ENCODE results near the gene MRPL22.
"Not testable (repeated sequence)": the region's sequence is repeated elsewhere in the genome, so short reads cannot be mapped to it uniquely, and the experiment has no call there.

The MRPL22 gene

DNA sequence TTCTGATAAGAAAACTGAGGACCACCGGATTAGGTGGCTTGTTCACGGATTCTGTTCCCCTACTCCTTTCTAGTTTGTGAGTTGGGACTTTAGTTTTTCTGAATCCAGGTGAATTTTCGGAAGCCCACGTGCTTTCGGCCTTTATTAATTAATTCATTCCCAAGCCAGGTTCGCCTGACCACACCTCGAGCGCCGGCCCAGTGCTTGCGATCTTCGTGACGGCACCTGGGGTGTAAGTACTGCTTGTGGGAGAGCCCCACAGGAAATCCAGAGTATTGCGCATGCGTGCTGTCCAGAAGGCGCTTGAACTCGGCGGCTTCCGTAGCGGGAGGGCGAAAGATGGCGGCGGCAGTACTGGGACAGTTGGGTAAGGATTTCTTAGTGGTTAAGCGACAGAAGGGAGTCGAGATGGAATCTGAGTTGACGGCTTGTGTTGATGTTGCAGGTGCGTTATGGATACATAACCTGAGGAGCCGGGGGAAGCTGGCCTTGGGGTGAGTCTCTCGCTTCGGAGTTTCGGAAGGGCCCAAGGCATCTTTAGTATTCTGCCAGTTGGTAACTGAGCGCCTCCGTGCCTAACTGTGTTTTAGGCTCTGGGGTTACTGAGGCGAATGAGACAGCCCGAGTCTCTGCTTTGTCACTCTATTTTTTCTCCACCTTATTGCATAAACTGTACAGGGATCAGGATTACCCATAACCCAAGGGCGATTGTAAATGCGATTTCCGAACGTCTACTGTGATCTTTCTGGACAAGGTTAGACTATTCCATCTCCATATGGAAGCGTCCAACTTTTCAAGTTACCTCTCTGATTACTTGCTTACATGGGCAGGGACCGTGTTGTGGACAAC, at the start of gene MRPL22:
MRPL22 (plus strand) TSS at position 302 of the 849 bp plus-strand sequence; CDS start at position 340, 38 bp downstream.
- peak; percentile 71 for DNase-seq

DNA sequence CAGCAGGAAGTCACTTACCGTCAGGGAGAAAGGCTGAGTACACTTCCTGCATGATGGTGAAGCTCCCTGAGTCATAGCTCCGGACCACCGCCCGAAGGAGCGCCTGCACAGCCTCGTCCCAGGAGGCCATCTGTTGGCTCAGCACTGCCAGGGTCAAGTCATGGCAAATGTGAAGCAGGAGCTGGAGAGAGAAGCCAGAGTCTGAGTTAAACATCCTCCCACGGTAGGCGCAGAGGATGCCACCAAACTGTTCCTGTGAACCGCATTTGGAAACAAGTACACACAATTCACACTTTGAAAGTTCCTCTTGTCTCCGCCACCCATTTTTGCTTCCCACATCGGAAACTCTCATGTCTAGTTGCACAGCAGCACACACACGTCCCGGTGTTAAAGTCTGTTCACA, 48.5 kb upstream of the MRPL22 start:
- no peak for DNase-seq

DNA sequence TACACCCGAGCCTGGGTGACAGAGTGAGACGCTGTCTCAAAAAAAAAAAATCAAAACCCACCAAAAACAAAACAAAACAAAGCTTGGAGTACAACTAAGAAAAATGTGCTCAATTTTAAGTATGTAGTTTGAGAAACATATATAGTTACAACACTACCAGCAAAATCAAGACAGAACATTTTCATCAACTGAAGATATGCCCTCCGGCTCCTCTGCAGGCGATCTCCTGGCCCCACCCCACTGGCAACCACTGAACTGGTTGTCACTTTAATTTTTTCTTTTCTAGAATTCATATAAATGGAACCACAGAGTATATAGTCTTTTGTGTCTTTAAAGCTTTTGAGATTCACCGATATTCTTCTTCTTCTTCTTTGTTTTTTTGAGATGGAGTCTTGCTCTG, 47.5 kb upstream of the MRPL22 start:
- DNase-seq, result no peak

DNA sequence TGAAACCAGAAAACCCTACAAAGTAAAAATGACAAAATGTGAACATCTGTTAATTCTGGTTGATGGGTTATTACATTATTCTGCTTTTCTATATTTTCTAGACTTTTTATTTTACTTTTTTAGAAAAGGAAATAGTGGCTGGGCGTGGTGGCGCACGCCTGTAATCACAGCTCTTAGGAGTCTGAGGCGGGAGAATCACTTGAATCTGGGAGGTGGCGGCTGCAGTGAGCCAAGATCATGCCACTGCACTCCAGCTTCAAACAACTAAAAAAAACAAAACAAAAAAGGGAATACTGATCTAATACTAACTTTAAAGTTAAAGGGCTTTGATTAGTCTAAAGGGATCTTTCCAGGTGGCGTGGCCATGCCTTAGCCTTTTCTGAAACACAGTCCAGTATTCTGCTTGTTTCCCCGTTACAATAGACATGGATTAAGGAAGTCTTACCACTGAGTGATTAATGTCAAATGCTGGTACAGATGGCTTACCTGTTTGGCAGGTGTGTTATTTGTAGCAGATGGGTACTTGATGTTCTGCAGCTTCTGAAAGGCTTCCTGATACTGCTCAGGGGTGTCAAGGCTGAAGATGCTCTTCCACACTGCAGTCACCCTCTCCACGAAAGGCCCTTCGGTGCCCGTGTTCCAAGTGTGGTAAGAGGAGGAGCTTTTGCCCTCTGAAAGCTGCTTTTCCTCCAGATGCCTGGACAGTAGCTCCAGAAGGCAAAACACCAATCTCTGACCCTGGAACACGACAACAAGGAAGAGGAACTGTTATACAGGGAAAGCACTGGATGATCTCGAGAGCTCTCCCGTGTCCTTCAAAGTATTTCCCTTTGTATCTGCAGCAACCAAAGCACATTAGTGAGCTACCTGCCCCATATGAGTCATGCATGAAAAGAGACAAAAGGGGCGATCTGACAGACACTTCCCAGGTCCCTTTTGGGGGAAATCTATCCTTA, 45.0 kb upstream of the MRPL22 start:
- no peak for DNase-seq

DNA sequence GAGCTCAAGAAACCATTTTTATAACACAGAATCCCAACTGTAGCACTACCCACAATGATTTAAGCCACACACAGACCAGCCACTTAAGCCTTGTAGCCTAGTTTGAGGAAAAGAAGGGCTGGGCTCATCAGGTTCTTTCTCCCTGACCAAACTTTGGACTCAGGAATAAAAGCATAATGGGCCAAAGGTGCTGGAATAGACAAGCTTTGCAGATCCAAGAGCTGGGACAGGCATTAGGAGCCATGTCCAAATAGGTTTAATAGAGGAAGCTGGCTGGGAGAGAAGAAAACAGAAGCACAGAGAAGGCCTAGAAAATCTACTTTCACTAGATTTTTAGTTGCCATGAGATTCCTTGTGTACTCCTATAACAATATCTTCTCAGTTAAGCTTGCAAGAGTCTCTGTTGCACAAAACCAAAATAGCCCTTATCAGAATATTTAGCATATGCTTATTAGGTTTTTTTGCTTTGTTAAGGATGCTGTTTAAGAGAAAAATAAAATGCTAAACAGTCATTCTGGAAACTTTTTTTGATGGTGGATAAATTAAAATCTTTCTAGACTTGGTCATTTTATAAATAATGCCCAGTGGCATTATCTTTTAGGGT, 44.2 kb upstream of the MRPL22 start:
- DNase-seq, result no peak

DNA sequence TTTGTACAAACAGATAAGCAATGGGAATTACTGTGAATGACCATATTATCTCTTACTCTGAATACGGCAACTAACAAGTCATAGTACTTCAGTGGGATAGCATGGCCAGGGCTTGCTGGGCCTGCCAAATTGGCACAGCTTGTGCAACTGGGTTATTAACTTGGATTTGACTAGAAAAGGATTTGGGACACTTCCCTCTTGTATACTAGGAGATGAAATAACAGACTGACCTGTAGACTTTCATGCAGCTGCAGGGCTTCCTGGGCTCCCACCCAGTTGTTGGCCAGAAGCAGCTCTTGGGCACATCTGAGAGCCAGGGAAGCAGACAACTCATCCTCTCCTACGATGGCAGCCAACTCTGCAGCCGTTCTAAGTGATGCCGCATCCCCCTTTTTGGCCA, 42.7 kb upstream of the MRPL22 start:
- no peak for DNase-seq

DNA sequence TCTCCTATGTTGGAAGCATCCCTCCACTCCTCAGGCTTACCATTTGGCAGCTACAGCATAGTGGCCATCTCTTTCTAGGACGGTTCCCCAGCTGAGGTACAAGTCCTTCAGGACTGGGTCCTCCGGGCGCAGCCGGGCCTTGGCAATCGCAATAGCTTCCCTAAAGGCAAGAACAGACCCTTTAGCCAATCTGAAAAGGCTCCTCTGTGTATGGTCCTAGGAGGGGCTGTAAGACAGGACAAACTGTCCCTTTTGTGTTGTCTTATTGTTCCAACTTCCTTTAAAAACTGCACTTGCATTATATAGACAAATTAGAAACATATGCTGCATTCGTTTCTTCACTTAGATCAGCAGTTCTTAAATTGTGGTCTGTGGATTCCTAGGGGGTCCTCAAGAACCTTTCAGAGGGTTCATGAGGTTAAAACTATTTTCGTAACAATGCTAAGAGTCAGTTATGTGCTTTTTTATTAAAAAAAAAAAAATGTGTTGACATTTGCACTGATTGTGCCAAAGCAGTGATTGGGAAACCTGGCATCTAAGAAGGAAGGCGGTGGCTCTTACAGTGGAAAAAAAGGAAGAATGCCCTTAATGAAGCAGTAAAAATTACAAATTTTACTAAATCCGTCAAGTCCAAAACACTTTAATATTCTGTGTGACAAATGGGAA, 41.6 kb upstream of the MRPL22 start:
- no peak for DNase-seq

DNA sequence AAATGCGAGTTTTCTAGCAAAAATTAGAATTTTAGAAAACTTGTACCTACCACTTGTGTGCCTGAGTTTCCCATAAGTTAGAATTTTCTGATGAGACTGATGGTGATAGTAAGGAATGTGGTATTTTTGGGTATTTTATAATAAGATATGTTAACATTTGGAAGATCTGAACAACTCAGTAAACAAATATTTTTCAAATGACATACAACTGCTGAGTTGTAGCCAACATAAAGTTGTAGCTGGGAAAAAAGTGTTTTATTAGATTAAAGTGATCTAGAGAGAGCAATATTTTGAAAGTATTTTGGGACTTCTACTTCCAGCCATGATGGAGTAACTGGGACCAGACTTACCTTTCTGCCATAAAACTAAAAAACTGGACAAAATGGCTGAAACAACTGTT, 40.8 kb upstream of the MRPL22 start:
- DNase-seq, result no peak

DNA sequence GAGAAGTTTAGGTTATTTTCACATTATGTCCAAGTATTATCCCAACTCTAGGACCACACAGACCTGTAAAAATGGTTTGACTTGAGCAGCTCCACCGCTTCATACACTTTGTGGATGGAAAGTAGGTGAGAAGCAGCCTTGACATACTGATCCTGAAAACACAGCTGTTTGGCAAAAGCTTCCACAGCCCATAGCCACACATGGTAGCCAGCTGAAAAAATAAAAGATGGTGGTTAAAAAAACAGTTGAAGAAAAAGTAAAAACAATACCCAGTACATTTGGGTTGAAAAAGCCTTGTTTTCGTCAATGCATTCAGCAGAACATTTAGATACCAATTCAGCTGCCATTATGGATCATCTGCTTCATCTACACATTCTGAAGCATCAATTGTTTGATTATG, 39.6 kb upstream of the MRPL22 start:
- DNase-seq, result no peak

DNA sequence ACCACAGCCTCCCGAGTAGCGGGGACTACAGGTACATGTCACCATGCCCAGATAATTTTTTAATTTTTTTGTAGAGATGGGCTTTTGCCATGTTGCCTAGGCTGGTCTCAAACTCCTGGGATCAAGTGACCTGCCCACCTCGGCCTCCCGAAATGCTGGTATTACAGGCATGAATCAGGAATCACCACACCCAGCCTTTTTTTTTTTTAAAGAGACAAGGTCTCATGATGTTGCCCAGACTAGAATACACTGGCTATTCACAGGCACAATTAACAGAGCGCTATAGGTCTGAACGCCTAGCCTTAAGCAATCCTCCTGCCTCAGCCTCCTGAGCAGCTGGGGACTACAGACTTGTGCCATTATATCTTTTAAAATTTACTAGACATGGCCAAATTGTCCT, 39.0 kb upstream of the MRPL22 start:
- DNase-seq, result no peak

DNA sequence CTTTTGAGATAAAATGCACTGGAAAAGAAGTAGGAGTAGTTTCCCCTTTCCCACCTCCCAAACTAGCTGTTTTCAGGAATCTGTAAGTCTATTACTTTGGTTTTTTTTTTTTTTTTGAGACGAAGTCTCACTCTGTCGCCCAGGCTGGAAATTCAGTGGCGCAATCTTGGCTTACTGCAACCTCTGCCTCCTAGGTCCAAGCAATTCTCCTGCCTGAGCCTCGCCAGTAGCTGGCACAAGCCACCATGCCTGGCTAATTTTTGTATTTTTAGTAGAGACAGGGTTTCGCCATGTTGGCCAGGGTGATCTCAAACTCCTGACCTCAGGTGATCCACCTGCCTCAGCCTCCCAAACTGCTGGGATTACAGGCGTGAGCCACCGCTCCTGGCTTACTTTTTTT, 35.3 kb upstream of the MRPL22 start:
- not testable (repeated sequence) for DNase-seq

DNA sequence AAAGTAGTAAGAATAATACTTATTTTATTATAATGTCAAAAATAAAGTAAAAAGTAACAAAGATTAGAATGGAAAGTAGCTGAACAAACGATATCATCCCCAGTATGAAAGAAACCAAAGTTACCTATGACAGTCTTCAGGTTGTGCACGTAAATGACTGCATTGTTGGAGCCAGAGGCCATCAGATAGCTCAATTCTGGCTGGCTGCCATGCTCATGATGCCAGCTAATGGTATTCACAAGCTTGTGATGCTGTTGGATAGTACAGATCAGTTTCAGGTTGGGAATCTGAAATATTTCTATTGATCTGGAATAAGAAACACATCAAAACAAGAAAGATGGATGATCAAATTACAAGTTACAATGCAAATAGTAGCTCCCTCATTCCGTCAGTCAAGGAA, 24.0 kb upstream of the MRPL22 start:
- no peak for DNase-seq

DNA sequence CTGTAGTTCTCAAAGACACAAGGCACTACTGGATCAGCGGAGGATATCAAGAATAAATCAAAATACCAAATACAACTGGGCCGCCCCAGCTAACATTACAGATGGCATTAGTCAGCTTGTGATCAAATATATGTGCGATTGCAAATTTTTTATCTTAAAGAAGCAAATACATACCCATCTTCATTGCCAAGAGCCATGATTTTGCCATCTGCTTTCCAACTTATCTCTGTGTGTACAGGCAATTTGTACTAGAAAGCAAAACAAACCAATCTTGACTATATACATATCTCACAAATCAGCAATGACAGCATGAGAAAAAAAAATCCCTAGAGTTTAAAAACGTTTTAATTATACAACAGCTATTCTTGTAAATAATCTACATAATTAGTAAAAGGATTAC, 23.1 kb upstream of the MRPL22 start:
- no peak for DNase-seq

DNA sequence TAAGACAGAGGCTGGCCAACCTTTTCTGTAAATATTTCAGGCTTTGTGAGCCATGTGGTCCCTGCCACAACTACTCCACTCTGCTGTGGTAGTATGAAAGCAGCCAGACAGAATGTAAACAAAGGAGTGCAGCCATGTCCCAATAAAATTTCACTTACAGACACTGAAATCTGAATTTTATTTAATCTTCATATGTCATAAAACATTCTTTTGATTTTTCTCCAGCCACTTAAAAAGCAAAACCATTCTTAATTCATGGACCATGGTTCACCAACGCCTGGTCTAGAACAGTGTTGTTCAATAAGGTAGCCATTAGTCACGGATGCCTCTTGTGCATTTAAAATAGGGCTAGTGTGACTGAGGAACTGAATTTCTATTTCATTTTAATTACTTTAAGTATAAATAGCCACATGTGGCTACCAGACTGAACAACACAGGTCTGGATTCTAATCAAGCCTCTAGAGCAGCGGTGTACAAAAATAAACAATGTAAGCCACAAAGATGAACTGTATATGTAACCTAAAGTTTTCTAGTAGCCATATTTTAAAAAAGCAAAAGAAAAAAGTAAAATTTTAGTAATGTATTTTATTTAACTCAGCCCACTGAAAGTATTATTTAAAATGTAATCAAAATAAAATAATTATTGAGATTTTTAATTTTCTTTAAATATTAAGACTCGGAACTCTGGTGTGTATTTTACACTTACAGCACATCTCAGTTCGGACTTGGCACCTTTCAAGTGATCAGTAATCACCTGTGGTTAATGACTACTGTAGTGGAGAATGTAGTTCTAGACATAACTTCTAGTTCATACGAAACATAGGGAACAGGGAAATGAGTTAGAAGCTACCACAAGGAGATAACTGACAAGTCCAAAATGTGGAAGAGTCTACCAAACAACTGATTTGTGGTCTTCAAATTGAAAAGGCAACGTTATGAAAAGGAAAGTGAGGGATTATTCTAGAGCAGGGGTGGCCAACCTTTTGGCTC, 17.1 kb upstream of the MRPL22 start:
- no peak for DNase-seq

DNA sequence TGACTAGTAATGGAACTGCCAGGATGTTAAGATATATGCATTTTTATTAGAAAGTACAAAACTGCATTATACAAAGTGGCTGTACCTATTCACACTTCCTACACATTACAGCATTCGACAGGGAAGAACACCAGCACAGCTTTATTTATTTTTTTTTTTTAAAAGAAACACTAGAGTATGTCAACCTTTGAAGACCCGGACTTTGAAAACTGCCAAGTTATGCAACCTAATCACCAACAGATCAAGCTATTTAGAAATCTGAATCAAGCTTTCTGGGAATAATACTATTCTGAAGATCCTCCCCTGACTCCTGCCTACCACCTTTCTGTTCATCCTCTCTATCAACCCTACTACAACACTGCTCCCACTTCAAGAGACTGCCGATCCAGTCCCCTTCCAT, 7.3 kb upstream of the MRPL22 start:
- DNase-seq, result no peak

DNA sequence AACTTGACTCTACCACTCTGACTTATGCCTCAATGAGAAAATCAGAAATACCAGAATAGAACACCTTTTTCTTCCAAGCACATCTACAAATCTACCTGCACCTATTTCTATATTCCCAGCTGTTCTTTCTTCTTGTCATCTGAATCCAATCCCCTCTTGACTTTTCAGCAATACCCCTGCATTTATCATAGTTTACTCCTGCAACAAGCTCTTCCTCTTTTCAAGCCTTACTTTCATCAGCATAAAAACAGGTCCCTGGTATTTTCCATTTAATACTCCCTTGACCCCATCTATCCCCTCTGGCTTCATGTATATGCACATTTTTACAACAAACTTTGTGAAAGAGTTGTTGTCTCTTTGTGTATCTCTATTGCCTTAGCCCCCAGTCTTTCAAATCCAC, 6.0 kb upstream of the MRPL22 start:
- no peak for DNase-seq

DNA sequence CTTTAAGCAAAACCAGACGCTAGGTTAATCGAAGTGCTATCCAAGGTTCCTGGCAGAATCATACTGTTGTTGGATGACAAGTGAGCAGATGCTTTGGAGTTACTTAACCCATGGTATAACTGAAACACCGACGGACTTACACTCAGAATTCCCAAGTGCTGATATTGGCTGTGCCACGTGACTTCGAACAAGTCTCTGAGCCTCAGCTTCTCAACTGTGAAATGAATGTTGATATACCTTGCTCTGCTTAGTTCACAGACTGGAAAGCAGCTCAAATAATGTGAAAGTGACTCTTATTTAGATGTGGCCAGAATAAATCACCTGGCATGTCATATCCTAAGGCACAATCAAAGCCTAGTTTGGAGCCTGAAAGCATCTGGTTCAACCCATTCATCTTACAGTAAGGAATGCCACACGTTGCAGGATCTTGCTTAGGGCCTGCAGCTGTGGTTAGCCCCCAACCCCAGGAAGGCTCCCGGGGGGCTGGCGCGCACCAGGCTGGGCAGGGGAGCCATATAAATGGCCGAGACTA, 3.6 kb upstream of the MRPL22 start:
- no peak for DNase-seq

DNA sequence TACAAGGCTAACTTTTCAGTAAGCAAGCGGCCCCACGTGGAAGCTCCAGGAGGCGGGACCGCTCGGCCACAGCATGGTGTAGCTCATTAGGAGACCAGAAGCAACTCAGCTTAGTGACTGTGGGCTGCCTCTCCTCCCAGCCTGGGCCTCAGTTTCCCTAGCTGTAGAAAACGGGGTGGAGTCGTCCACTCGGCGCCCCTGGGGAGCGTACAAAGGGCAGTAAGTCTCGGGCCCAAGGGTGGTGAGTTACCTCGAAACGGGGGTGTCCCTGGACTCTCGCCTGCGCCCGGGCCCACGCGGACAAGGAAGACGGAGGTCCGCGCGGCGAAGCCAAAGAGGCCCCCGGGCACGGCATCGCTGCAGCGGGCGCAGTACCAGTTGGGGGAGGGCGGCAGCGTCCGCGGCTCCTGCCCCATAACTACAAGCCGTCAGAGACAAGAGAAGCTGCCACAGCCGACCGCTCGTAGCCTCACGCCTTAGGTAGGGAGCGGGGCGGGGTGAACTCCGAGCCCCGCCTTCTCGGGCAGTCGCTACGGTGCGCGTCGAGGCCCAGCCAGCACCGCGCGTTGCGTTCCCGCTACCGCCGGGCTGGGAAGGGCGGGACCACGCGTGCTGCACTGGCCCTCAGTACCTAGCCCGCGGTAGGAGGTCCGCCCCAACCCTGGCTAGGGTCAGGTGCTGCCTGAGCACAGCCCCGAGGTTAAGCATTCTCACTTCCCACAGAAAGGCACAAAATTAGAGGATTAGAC, 3.0 kb upstream of the MRPL22 start, which contains the start of gene GEMIN5:
GEMIN5 (minus strand) TSS at position 494 of the 749 bp plus-strand sequence; CDS start at position 416, 78 bp downstream.
- peak; percentile 5 for DNase-seq

DNA sequence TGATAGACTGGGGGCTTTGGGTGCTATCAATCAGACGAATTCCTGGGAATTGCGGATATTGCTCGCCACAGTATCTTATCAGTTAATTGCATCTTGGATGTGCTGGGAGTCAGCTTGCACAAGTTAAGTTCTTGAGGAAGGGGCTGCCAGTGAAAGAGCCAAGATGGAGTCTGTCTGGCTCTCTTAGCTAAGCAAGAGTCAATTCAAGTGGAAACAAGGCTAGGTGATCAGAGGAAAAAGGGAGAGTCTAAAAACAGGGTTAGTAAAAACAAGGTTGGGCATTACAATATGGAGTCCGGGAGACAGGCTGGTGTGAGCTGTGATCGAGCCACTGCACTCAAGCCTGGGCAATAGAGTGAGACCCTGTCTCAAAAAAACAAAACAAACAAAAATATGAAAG, 1.5 kb upstream of the MRPL22 start:
- not testable (repeated sequence) for DNase-seq

DNA sequence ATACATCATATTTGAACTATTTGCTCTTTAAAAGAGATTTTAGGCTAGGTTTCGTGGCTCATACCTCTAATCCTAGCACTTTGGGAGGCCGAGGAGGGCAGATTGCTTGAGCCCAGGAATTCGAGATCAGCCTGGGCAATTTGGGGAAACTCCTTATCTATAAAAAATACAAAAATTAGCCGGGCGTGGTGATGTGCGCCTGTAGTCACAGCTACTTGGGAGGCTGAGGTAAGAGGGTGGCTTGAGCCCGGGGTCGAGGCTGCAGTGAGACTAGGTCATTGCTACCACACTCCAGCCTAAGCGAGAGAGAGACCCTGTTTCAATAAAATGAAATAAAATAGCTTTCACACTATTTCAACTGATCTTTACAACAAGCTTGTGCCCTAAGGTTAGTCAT, 500 bp upstream of the MRPL22 start:
- DNase-seq, result no peak
